HCT116 (cell line): ENCODE measurements around the gene CD3G. TPM values are rescaled to one million over a fixed set of nuclear protein-coding genes. Genes with fewer than 3 reads are reported as not detected.

ENCODE experiments used
- ATAC-seq: fragments of 200-7000 bp; cut with Tn5 transposase; 2 replicates; pipeline ENCODE4 v1.9.1; 2020; ENCODE audit warnings: mild to moderate bottlenecking, moderate library complexity
- BruUV-seq: library from RNA; stranded (reverse); fragments of 400-500 nt; replicated peaks from 2 replicates; lab custom pipeline; 2021; lab: Mats Ljungman, UMichigan
- CTCF ChIA-PET: fragments of 300-600 bp; sonication (Branson Sonifier 250); formaldehyde crosslinking; loops from one replicate; lab custom pipeline; 2021; ENCODE audit warnings: antibody characterized with exemption; lab: Charles Lee
- POLR2A ChIA-PET: fragments of 300-600, 350-600 bp; sonication (Branson Sonifier 250); formaldehyde crosslinking; loops from one replicate; lab custom pipeline; 2021; ENCODE audit warnings: antibody characterized with exemption; lab: Charles Lee
- RAD21 ChIA-PET, 2 experiments: fragments of 300-600 bp; sonication (Branson Sonifier 250); formaldehyde crosslinking; loops; one replicate each; lab custom pipeline; 2023; ENCODE audit warnings: low total read pairs in 2 of 2; ENCODE audit not compliant: uncharacterized antibody in 2 of 2, unreplicated experiment in 2 of 2, low non-redundant PET in 1 of 2; lab: Charles Lee
- DNase-seq: peaks from one replicate; pipeline ENCODE4 v3.0.0-alpha.2; 2010; ENCODE audit warnings: low read depth, low spot score
- H2AFZ ChIP-seq: fragments of 200-600 bp; shearing (Covaris generic), sonication (generic); 2 replicates; pipeline ENCODE4 v1.6.1; 2017; ENCODE audit warnings: low read depth, mixed run types, mixed read lengths, antibody characterized with exemption, low read length; ENCODE audit not compliant: poor library complexity, severe bottlenecking
- H3K27ac ChIP-seq: 2 replicates; pipeline ENCODE4 v1.5.1; 2012; ENCODE audit warnings: low read depth, low read length
- H3K27me3 ChIP-seq: fragments of 200-600 bp; sonication (generic); 2 replicates; pipeline ENCODE4 v1.6.1; 2016; ENCODE audit warnings: mixed run types, low read length, mixed read lengths; ENCODE audit not compliant: insufficient read depth
- H3K36me3 ChIP-seq, 2 experiments: fragments of 200-500 bp in 1 of 2; fragments of 200-600 bp in 1 of 2; sonication (Bioruptor generic) in 1 of 2; sonication (generic) in 1 of 2; 2 replicates each; pipeline versions ENCODE4 v1.5.1 to v1.6.1; 2014 to 2016; ENCODE audit warnings: low read length in 2 of 2, inconsistent platforms in 1 of 2, mixed read lengths in 1 of 2, mixed run types in 1 of 2; ENCODE audit not compliant: insufficient read depth in 2 of 2, control insufficient read depth in 1 of 2
- H3K4me1 ChIP-seq, 2 experiments: fragments of 200-600 bp in 1 of 2; sonication (generic) in 1 of 2; 2 replicates each; pipeline versions ENCODE4 v1.5.1 to v1.6.1; 2012 to 2017; ENCODE audit warnings: low read length in 2 of 2, inconsistent platforms in 1 of 2, mild to moderate bottlenecking in 1 of 2, mixed read lengths in 1 of 2, mixed run types in 1 of 2, moderate library complexity in 1 of 2; ENCODE audit not compliant: insufficient read depth in 2 of 2, control insufficient read depth in 1 of 2
- H3K4me2 ChIP-seq: fragments of 200-600 bp; sonication (generic); 2 replicates; pipeline ENCODE4 v1.6.1; 2017; ENCODE audit warnings: mixed run types, low read length, mixed read lengths
- H3K4me3 ChIP-seq, 2 experiments: fragments of 200-600 bp in 1 of 2; sonication (generic) in 1 of 2; replicated peaks in 1 of 2; 2 replicates each; pipeline ENCODE4 v1.5.1; 2011 to 2016; ENCODE audit warnings: low read length in 2 of 2, control low read depth in 1 of 2, low read depth in 1 of 2, mild to moderate bottlenecking in 1 of 2, mixed read lengths in 1 of 2, mixed run types in 1 of 2
- H3K79me2 ChIP-seq: fragments of 200-600 bp; sonication (generic); 2 replicates; pipeline ENCODE4 v1.6.1; 2017; ENCODE audit warnings: mild to moderate bottlenecking, mixed run types, low read length, moderate library complexity, mixed read lengths; ENCODE audit not compliant: insufficient read depth
- H3K9ac ChIP-seq: fragments of 200-600 bp; sonication (generic); 2 replicates; pipeline ENCODE4 v1.6.1; 2016; ENCODE audit warnings: low read length, mixed read lengths
- H3K9me2 ChIP-seq: fragments of 200-600 bp; sonication (generic), shearing (Covaris generic); 2 replicates; pipeline ENCODE4 v1.6.1; 2017; ENCODE audit warnings: mixed run types, mild to moderate bottlenecking, moderate library complexity; ENCODE audit not compliant: insufficient read depth
- H3K9me3 ChIP-seq, 2 experiments: fragments of 200-500 bp in 1 of 2; fragments of 200-600 bp in 1 of 2; sonication (Bioruptor generic) in 1 of 2; sonication (generic) in 1 of 2; 2 replicates each; pipeline ENCODE4 v1.6.1; 2014 to 2017; ENCODE audit warnings: low read length in 2 of 2, mixed read lengths in 2 of 2, inconsistent platforms in 1 of 2, low read depth in 1 of 2, mild to moderate bottlenecking in 1 of 2, mixed run types in 1 of 2, moderate library complexity in 1 of 2; ENCODE audit not compliant: control insufficient read depth in 1 of 2, insufficient read depth in 1 of 2
- H4K20me1 ChIP-seq: fragments of 200-600 bp; sonication (generic), shearing (Covaris generic); 2 replicates; pipeline ENCODE4 v1.6.1; 2017; ENCODE audit warnings: mixed run types, mild to moderate bottlenecking, moderate library complexity; ENCODE audit not compliant: insufficient read depth
- CBX3 ChIP-seq: IDR thresholded peaks from 2 replicates; pipeline ENCODE4 v1.6.1; 2012; ENCODE audit warnings: low read depth
- EGR1 ChIP-seq: IDR thresholded peaks from 2 replicates; pipeline ENCODE4 v1.6.1; 2012; ENCODE audit warnings: low read depth
- ELF1 ChIP-seq: IDR thresholded peaks from 2 replicates; pipeline ENCODE4 v1.6.1; 2012; ENCODE audit warnings: low read depth, borderline replicate concordance
- EZH2 ChIP-seq: fragments of 200-600 bp; sonication (generic); IDR thresholded peaks from 2 replicates; pipeline ENCODE4 v1.6.1; 2017; ENCODE audit warnings: antibody characterized with exemption, mixed run types
- JUND ChIP-seq: IDR thresholded peaks from 2 replicates; pipeline ENCODE4 v1.6.1; 2012
- POLR2A ChIP-seq: IDR thresholded peaks from 2 replicates; pipeline ENCODE4 v1.7.0; 2011; ENCODE audit warnings: borderline replicate concordance; ENCODE audit not compliant: insufficient read depth, insufficient read length; ENCODE audit errors: extremely low read depth
- SIN3A ChIP-seq: IDR thresholded peaks from 2 replicates; pipeline ENCODE4 v1.6.1; 2012; ENCODE audit warnings: low read depth
- SP1 ChIP-seq: IDR thresholded peaks from 2 replicates; pipeline ENCODE4 v1.6.1; 2012; ENCODE audit warnings: low read depth
- SRF ChIP-seq: IDR thresholded peaks from 2 replicates; pipeline ENCODE4 v1.6.1; 2012; ENCODE audit warnings: low read depth
- TCF7L2 ChIP-seq: IDR thresholded peaks from 2 replicates; pipeline ENCODE4 v1.7.0; 2011; ENCODE audit warnings: borderline replicate concordance, inconsistent platforms; ENCODE audit not compliant: insufficient read depth, insufficient read length; ENCODE audit errors: extremely low read depth
- YY1 ChIP-seq: IDR thresholded peaks from 2 replicates; pipeline ENCODE4 v1.6.1; 2011; ENCODE audit warnings: low read length, low read depth, moderate library complexity, mild to moderate bottlenecking; ENCODE audit not compliant: insufficient replicate concordance; ENCODE audit errors: extremely low read depth
- ZBTB33 ChIP-seq: IDR thresholded peaks from 2 replicates; pipeline ENCODE4 v1.6.1; 2011; ENCODE audit warnings: mild to moderate bottlenecking, low read length, moderate library complexity; ENCODE audit not compliant: insufficient replicate concordance; ENCODE audit errors: extremely low read depth
- intact Hi-C: fragments of 100-400 bp; cut with micrococcal nuclease; formaldehyde crosslinking; loops from 2 replicates; pipeline ENCODE4 v1.10.0; 2022
- total RNA-seq: library from RNA; stranded (reverse); gene quantifications from one replicate; pipeline ENCODE4 v1.2.1, GENCODE V29; 2021; ENCODE audit not compliant: unreplicated experiment
- TF ChIP-seq, protein P1 (sequence below): IDR thresholded peaks from 2 replicates; pipeline ENCODE4 v1.6.1; 2012; ENCODE audit warnings: low read depth

CD3G gene
- total RNA-seq, 1 experiment from 2014 or later, result 0.20 TPM

- TF ChIP-seq SIN3A (no peak), CBX3 (no peak), TCF7L2 (no peak), EZH2 (no peak)
Measured at GRCh38 chr11:118318124-118318523, 26.0 kb upstream of the CD3G start (continued).

- peaks cover 0 to 6% of the 10 kb centered on the region in 2 experiments; a peak in 2 of 4 replicates for H3K4me1 ChIP-seq
- DNase-seq (no peak), ATAC-seq (no peak)
- H3K9me3 ChIP-seq, result no peaks in the 10 kb centered on the region
- H3K9me2 ChIP-seq, result 0 out of 2 replicates have a peak, but pooled peaks cover 2% of the 10 kb centered on the region
- ChIA-PET POLR2A (no interaction called here), CTCF (no interaction called here), RAD21 (no interaction called here)
- H3K27me3 ChIP-seq, result no peaks in the 10 kb centered on the region
- H3K79me2 ChIP-seq, result no peaks in the 10 kb centered on the region
- no peaks in the 10 kb centered on the region for H3K36me3 ChIP-seq
- no peak for TF ChIP-seq ELF1
- no peak for TF ChIP-seq SRF
- TF ChIP-seq SIN3A, result no peak
- no peak for TF ChIP-seq YY1
- TF ChIP-seq SP1, result no peak
- TF ChIP-seq POLR2A, result no peak
- TF ChIP-seq CBX3, result no peak
- TF ChIP-seq ZBTB33, result no peak
- TF ChIP-seq, protein P1, sequence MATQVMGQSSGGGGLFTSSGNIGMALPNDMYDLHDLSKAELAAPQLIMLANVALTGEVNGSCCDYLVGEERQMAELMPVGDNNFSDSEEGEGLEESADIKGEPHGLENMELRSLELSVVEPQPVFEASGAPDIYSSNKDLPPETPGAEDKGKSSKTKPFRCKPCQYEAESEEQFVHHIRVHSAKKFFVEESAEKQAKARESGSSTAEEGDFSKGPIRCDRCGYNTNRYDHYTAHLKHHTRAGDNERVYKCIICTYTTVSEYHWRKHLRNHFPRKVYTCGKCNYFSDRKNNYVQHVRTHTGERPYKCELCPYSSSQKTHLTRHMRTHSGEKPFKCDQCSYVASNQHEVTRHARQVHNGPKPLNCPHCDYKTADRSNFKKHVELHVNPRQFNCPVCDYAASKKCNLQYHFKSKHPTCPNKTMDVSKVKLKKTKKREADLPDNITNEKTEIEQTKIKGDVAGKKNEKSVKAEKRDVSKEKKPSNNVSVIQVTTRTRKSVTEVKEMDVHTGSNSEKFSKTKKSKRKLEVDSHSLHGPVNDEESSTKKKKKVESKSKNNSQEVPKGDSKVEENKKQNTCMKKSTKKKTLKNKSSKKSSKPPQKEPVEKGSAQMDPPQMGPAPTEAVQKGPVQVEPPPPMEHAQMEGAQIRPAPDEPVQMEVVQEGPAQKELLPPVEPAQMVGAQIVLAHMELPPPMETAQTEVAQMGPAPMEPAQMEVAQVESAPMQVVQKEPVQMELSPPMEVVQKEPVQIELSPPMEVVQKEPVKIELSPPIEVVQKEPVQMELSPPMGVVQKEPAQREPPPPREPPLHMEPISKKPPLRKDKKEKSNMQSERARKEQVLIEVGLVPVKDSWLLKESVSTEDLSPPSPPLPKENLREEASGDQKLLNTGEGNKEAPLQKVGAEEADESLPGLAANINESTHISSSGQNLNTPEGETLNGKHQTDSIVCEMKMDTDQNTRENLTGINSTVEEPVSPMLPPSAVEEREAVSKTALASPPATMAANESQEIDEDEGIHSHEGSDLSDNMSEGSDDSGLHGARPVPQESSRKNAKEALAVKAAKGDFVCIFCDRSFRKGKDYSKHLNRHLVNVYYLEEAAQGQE, result no peak
- no peak for TF ChIP-seq EGR1
- TF ChIP-seq JUND, result no peak
- no peak overlapping the region for H3K27ac ChIP-seq
- H2AFZ ChIP-seq, result no peak overlapping the region
- BruUV-seq, result no TSS peak
- no peak overlapping the region for H3K4me2 ChIP-seq
- intact Hi-C loops, result no loop called here
- H3K4me3 ChIP-seq, result no peak overlapping the region
- no peaks in the 10 kb centered on the region for H4K20me1 ChIP-seq
- H3K9ac ChIP-seq, result no peak overlapping the region
Measured at GRCh38 chr11:118318581-118319336, 25.4 kb upstream of the CD3G start.
